GM21526 (cell line): ENCODE data around the gene GRB10.

Experiments
- ATAC-seq: cut with Tn5 transposase; IDR thresholded peaks from one replicate; pipeline ENCODE4 v1.9.1; 2021; ENCODE audit warnings: moderate library complexity; ENCODE audit not compliant: unreplicated experiment, low FRiP score

The GRB10 gene

DNA sequence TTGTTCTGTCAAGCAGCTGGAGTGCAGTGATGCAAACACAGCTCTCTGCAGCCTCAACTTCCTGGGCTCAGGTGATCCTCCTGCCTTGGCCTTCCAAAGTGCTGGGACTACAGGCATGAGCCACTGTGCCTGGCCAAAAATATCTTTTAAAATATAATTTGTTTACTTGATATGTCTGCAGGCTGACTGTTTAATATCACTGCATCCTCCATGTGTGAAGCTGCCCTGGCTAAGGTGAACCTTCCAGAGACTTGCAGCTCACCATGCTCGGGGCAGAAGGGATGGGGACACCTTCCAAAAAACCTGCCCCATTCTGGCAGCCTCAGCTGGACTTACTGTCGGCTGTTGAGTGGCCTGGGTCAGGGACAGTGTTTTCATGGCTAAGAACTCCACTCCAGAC is 159.9 kb downstream of the GRB10 start:
- no peak for ATAC-seq

DNA sequence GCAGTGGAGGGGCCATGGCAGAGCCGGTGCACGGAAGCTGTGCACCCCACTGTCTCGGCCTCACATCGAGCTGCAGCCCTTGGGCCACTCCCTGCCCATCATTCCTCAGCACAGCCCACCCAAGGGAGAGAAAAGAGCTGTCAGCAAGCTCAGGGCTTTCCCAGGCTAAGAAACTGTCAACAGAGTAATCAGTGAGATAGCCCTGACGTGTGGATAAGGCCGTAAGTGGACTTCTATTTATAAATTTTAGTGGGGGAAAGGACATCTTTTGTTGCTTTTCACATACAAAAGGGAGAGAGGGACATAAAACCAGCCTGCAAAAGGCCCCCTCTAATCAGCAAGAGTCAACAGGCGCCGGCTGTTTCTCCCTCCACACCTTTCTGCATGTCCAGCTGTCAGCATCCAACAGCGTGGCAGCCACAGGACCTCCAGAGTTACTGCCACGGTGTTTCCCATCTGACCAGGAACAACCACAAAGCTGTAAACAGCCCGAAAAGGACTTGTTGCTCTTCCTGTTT is 160.7 kb downstream of the GRB10 start:
- ATAC-seq = no peak

DNA sequence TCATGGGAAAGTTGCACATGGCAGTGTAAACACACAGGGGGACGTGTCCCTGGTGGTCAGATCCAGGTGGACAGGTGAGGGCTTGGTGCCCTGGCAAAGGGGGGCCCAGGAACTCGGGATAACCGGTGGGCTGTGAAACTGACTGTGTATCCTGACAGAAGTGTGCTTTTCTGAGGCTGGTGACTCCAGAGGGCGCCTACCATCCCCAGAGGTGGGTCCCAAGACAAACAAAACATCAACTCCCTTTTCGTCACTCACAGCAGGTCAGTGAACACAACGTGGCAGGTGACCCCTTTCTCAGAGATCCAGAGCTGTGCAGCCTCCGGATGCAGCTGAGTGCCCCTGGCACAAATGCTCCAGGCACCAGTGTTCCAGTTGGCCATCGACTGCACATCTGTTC is 161.5 kb downstream of the GRB10 start:
- ATAC-seq = no peak

DNA sequence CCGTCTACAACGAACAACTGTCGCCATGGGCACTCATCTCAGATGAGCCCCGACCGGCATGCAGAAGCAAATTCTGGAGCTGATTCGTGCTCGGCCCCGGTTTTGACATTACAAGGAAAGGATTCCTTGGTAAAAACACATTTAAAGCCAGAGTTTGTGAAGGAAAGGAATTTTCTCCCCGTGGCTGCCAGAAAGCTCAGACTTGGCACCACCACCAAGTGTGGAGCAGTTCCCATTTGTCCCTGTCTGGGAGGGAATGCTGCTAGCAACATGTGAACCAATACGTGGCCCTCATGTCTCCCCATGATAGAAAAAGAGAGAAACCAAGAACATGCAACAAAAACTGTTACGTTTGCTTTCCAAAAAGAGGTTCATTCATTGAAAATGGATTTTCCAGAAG is 162.3 kb downstream of the GRB10 start:
- no peak for ATAC-seq

DNA sequence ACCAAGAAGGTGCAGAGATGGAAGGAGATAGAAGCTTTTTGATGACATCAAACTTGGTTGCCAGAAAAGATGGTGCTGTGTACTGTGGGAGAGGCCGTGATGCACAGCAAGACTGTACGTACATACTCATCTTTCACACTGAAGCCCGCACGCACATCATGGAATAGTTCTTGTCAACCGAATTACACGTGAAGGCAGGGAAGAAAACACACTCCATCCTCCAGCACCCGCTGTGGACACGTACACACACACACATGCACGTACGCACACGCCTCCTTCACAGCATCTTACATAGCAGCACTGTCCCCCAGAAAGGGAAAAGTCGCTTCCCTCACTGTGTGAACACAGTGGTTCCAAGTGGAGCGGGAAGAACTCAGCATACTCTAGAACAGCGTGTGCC is 163.0 kb downstream of the GRB10 start:
- ATAC-seq = no peak

DNA sequence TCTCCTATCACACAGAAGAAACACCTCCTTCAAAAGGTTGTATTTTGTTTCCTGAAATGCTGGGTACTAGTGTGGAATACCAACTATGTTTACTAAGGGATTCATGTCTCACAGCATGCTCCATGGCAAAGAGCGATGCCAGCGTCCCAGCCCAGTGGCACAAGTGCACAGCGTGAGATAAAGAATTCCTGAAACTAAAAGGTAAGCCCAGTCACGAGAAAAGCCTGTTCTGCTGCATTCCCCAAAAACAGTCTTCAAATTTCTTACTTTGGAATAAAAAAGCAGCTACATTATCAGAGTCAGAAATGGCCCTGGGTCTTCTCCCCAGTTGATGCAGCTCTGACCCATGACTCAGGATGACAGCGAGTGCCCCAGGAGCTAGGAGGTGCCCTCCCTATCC is 164.4 kb downstream of the GRB10 start:
- no peak for ATAC-seq

DNA sequence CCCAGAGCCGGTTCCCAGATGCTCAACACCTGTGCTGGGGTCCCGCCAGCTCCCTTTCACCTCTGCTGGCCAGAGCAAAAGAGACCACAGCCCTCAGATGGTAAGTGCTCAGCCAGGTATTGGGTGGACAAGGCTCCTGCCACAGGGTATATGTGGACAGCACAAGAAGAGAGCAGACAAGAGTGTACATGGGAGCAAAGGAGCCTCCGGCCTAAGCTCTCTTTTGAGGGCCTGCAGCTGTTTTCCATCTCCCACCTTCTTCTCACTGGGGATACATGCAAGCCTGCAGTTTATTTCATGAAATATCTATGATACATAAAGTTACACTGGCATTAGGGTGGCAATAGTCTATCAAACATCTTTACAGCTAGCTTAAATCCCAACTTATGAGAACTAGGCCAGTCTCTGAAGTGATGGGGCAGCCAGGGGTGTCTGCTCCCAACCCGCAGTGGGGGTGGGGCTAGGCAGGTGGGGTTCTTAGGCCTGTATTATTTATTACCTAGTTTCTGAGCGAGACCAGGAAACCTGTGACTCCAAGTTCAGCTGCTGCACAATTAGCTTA is 167.1 kb downstream of the GRB10 start:
- no peak for ATAC-seq

DNA sequence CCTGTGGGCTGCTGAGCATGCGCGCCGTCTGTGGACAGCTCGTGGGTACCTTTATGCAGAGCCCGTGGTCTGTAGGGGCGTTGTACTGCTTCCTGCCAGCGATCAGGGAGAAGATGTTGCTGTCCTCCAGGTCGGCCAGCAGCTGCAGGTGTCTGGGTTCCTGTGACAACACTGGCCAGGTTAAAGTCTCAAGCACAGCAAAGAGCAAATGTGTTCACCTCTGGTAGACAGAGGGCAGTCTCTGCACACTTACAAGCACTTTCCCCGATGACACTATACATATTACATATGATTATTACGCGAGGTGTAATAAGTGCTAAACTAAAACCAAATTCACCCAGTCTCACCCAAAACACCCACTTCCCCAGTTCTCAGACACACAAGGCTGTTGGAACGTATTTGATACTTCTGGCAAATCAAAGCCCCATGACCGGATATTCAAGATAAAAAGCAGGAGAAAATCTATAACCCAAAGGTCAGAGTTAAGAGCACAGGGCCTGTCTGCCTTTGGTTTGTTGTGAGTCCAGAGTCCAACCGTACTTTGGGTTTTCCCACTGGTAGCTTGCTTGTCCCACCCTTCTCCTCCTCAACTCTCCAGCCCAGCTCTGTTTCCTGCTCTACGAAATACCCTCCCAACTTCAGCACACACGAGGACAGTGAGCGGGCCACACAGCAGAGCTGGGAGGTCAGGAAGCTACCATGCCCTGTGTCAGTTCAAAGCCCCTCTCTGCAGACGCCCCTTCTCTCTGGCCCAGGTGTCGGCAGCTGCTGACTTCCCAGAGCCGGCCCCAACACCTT is 167.8 kb downstream of the GRB10 start:
- ATAC-seq = no peak

DNA sequence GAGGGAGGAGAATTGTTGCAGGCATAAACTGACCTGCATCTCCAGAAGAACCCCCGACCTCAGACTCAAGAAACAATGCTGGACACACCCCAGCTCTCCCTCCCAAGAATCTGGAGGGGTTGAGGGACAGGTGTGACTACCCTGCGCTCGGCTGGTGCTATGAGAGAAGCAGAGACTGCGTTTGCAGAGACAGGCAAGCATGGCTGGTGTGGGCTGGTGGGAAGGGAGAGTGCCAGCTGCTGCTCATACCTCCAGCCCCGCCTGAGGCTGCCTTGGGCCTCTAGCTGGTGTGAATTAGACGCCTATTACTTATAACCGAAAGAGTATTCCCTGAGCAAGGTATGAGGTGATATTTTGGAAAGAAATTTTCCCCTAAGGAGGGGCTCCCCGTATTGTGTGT is 169.2 kb downstream of the GRB10 start:
- no peak for ATAC-seq

DNA sequence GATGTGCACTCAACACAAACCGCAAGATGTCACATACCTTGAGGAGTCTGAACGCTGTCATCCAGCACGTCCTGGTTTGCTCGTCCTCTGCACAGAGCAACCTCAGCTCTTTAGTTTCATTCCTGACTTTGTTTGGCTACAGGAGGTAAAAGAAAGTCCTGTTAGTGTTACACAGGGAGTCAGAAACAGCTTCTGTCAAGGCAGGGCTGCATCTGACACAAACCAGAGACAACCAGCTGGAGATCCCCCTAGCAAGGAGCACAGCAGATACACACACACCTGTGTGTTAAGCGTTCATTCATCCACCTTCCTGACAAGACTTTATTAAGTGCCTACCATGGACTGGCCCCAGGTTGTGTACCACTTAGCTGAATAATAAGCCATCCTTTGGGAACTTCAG is 170.0 kb downstream of the GRB10 start:
- ATAC-seq = no peak

DNA sequence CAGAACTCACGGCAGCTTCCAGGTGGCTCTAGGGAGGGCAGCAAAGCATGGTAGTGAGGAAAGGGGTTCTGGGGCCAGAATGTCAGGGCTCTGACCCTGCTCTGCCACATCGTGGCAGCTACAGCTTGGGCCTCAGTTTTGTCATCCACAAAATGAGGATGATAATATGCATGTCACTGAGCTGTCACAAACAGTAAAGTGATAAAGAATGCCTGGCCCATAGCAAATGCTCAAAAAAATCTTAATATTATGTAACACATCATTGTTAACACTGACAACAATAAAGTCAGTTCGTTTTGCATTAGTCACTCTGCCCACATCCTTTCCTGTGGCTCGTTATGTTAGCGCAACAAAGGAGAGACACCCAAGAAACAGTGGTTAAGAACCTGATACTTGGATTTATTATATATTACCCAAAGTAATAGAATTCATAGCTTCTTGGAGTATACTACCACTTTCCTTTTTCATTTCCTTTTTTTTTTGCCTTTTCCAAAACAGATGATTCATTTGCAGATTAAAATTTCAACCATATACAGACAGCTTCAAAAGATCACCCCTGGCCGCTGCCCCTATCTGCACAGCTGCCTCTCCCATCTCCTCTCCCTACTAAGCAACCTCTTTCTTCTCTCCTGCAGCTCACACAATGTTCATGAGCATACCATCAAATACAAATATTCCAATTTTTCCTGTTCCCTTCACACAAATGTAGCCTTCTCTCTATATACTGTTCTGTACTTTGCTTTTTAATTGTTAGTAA is 172.0 kb downstream of the GRB10 start:
- ATAC-seq = no peak

DNA sequence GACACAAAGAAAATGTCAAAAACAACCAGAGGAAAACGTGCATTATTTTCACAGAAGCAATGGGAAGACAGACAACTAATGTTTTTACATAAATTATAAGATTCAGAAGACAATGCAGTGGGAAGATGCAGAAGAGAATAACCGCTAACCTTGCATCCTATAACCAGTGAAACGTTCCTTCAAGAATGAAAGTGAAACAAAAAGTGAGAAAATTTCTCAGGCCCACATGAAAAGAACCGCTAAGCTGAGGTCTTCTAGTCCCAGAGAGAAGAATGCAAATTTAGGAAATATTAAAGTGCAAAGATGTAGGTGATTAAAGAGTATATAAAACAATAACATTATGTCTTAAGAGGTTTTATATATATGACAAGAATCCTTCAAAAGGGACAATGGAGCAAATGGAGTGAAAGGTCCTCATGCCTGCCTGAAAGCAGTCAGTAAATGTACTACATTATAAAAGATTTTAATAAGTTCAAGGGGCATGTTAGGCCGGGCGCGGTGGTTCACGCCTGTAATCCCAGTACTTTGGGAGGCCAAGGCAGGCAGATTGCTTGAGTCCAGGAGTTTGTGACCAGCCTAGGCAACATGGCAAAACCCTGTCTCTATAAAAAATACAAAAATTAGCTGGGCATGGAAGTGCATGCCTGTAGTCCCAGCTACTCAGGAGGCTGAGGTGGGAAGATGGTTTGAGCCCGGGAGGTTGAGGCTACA is 174.3 kb downstream of the GRB10 start:
- ATAC-seq = peak; percentile 55

DNA sequence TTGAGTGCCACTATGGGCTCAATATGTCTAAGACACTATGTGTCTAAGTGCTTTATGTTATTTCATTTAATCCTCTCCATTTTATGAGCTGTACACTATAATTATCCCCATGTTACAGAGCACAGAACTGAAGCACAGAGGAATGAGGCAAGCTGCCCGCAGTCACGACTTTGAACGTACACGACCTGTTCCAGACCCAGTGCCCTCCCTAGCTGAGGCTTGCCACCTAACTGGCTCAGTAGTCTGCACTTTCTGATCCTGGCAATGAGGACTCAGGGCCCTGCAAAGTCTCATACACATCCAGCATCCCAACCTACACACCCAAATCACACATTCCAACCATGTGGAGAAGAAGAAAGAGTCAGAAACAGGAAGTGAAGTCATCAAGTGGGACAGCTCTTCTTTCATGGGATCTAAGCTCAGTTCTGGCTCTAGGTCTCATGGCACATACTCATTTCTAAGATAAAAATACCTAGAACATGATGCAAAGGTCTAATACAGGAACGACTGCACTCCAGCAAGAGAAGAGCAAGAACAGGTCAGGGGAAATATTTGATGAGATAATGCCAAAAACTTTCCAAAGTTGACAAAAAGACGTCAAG is 175.1 kb downstream of the GRB10 start:
- ATAC-seq = no peak

DNA sequence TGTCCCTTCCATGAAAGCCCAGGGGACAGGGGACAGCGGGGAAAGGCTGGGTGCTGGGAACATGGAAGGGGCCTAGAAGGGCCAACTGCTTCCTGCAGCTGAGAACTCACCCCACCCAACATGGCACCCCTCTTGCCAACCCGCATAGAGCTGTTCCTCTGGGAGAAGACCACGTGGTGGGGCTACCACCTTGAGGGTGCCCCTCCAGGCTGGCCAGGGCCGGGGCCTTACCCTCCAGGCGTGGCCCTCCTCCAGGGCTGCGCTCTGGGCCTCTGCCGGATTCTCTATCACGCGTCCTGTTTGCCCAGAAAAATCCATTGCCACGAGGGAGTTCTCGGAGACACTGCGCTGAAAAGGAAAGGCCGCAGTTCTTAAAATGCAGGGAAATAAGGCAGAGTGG is 177.6 kb downstream of the GRB10 start:
- no peak for ATAC-seq

DNA sequence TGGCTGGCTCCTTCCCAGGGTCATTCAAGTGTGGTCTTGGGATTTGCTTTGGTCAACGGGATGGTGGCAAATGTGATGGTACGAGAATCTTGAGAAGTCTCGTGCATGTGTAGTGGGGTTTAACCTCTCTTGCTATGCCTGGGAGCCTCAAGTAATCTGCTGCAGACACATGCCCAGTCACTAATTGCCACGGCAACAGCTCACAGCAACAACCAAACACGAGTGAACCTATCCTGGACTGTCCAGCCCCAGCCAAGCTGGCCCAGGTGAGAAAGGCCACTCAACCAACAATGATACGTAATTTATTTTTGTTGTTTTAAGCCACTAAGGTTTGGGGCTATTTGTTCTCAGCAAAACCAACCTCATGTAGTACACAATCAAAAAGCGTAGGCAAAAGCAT is 179.4 kb downstream of the GRB10 start:
- ATAC-seq = no peak

DNA sequence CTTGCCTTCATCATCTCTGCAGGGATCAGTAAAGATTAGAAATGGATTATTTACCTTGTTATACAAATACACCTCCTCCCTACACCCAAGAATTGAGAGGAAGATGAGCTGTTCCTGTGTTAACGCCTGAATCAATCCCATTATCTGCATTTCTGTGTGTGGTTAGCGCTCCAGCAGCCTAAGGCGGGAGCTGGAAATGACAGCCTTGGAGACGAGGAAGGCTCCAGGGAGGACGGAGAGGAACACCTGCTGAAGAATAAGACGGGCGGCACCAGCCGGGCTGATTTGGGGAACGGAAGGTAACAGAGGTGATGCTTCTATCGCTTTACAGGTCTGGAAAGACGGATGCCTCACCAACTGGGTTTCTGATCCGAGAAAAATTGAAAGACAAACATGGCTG is 183.3 kb downstream of the GRB10 start:
- ATAC-seq = no peak

DNA sequence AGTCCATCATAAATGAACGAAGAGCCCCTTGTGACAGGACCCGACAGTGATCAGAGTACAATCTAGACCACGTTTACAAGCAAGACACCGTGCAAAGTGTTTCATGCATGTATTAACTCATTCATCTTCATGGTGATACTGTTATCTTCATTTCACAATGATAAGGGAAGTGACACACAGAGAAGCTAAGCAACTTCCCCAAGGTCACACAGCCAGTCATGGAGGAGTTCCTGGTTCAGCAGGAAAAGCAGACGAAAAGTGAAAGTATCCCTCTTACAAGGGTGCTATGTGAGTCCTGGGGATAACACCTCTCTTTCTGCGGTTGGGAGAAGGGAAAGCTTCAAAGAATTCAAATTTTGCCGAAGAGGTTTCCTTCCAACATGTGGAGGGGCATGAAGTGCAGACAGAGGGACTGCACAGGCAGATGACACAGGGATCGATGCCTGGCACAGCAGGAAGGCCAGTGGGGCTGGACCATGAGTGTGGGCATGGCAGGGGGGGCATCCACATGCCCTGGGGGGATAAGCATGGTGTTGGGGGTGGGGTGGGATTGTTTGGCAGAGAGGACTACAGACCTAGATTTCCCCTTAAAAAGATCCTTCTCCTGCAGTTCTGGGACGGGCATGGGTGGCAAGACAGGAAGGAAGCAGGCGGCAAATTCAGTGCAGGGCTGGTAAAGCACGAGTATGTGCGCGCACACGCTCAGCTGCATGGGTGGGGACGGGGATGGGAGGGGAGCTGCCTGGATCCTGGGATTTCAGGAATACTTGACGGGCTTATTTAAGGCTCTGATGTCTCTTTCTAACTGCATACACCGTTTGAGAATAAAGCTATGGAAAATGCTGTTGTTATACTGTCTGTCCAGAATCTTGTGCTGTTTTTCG is 184.0 kb downstream of the GRB10 start:
- no peak for ATAC-seq

DNA sequence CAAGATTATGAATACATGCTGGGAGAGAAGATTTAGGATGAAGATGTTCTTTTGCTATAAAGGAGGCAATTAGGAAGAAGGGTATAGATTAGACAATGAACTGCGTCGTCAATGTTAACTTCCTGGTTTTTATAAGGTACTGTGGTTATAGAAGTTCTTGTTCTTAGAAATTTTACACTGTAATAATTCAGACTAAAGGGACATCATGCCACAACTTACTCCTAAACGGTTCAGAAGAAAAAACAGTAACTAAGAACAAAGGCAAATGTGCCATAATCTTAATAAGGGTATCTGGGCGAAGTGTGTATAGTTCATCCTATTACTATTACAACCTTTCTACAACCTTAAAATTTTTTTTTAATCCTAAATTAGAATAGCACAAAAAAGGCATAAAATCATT is 186.2 kb downstream of the GRB10 start:
- no peak for ATAC-seq

DNA sequence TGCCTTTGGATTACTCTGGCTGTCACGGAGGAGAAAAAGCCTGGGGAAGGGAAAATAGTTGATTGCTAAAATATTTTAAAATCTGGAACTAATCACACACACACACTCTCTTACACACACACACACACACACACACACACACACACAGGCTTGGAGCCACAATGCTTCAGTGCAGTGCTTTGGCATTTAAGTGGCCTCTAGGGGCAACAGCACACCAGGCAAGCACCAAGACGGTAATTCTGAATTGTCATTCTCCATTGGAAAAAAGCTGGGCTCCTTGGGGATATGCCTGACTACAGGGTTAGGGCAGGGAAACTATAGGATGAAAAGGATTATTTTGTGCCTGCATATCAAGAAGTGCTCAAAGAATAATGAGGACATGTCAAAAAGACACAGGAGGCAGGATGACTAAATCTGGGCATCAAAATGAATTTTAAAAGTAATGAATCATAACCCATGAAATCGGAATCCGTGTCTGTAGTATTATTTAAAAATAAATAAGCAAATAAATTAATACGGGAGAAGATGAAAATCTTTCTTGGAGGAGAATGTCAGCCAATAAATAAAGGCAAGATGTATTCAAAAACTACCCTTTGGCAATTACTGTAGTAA is 187.1 kb downstream of the GRB10 start:
- peak; percentile 44 for ATAC-seq
